K562 (cell line): ENCODE measurements around the gene TACC3. TPM values are rescaled to one million over a fixed set of nuclear protein-coding genes. Genes with fewer than 3 reads are reported as not detected.

Source experiments
- CBX8 ChIP-seq: fragments of 200-600 bp; sonication (generic); IDR thresholded peaks from 2 replicates; pipeline ENCODE4 v1.6.1; 2012; ENCODE audit warnings: borderline replicate concordance, mixed run types, low read depth, mild to moderate bottlenecking, moderate library complexity, mixed read lengths, low read length, control low read depth, inconsistent platforms; ENCODE audit not compliant: poor library complexity, severe bottlenecking; ENCODE audit errors: extremely low read depth
- EHMT2 ChIP-seq: fragments of 450-650 bp; IDR thresholded peaks from 2 replicates; pipeline ENCODE4 v1.6.1; 2018; ENCODE audit warnings: antibody characterized with exemption
- ERF ChIP-seq: fragments of 450-650 bp; formaldehyde crosslinking; IDR thresholded peaks from 2 replicates; pipeline ENCODE4 v1.4.0; 2020; ENCODE audit warnings: mild to moderate bottlenecking, mixed read lengths
- HDAC8 ChIP-seq: fragments of 450-650 bp; IDR thresholded peaks from 2 replicates; pipeline ENCODE4 v1.6.1; 2016; ENCODE audit warnings: mild to moderate bottlenecking, missing genetic modification characterization, moderate library complexity, missing compliant biosample characterization
- HEY1 ChIP-seq: fragments of 250-450 bp; sonication (Bioruptor Pico); IDR thresholded peaks from 2 replicates; pipeline ENCODE4 v1.5.0; 2020; ENCODE audit warnings: mild to moderate bottlenecking, moderate library complexity, borderline replicate concordance
- PHTF2 ChIP-seq: fragments of 250-450 bp; sonication (Bioruptor Pico); IDR thresholded peaks from 2 replicates; pipeline ENCODE4 v1.5.0; 2021; ENCODE audit warnings: mild to moderate bottlenecking
- POLR2A ChIP-seq: fragments of 450-650 bp; conservative IDR thresholded peaks from 2 replicates; pipeline ENCODE4 v1.6.1; 2016
- POLR2AphosphoS2 ChIP-seq: IDR thresholded peaks from 2 replicates; pipeline ENCODE4 v1.6.1; 2012; ENCODE audit warnings: low read length, improper control_type of control experiment
- SIN3A ChIP-seq, 2 experiments: fragments of 150-350 bp in 1 of 2; IDR thresholded peaks; 2 replicates each; pipeline ENCODE4 v1.6.1; 2011 to 2016; ENCODE audit warnings: borderline replicate concordance in 2 of 2, low read depth in 2 of 2, low read length in 2 of 2, mild to moderate bottlenecking in 2 of 2, moderate library complexity in 2 of 2; ENCODE audit not compliant: control insufficient read depth in 1 of 2
- ZC3H11A ChIP-seq: IDR thresholded peaks from 2 replicates; pipeline ENCODE4 v1.6.1; 2012; ENCODE audit warnings: low read depth, low read length, improper control_type of control experiment
- ZNF184 ChIP-seq: sonication (generic); formaldehyde crosslinking; IDR thresholded peaks from 2 replicates; pipeline ENCODE4 v1.5.0; 2020; ENCODE audit warnings: missing genetic modification reagents
- ZNF699 ChIP-seq: fragments of 250-450 bp; sonication (Bioruptor Pico); IDR thresholded peaks from 2 replicates; pipeline ENCODE4 v1.8.0; 2021; ENCODE audit warnings: mild to moderate bottlenecking, moderate library complexity; ENCODE audit not compliant: insufficient replicate concordance
- ZSCAN32 ChIP-seq: fragments of 450-650 bp; formaldehyde crosslinking; IDR thresholded peaks from 2 replicates; pipeline ENCODE4 v1.4.0; 2020; ENCODE audit warnings: mild to moderate bottlenecking, moderate library complexity
- polyA plus RNA-seq, 8 experiments: library from polyadenylated mRNA; depleted of rRNA in 4 of 8; stranded (reverse) in 5 of 8; unstranded in 3 of 8; fragments of >200 nt; fragmentation: Nextera tagmentation in 2 of 8; fragmentation: Illumina TruSeq in 1 of 8; extraction: Ambion mirVana in 2 of 8; extraction: Trizol in 1 of 8; gene quantifications; 2 replicates each; pipeline versions ENCODE4 v1.2.1 to v1.2.3, GENCODE V29; 2011 to 2014; ENCODE audit warnings: inconsistent platforms in 1 of 8, missing spikeins in 1 of 8
- total RNA-seq, 7 experiments: library from RNA; depleted of rRNA in 6 of 7; stranded (reverse); fragments of >200 nt in 6 of 7; fragmentation: Illumina TruSeq in 2 of 7; extraction: Trizol in 2 of 7; gene quantifications; 2 replicates each; pipeline versions ENCODE4 v1.2.1 to v1.2.3, GENCODE V29; 2011 to 2021; ENCODE audit warnings: low replicate concordance in 1 of 7
- TF ChIP-seq, protein P1 (sequence below): fragments of 250-450 bp; sonication (Bioruptor Pico); IDR thresholded peaks from 2 replicates; pipeline ENCODE4 v1.5.1; 2021; ENCODE audit warnings: mild to moderate bottlenecking

The TACC3 gene
- total and polyA plus RNA-seq, 9 of the 15 experiments (the other 6 are each of a cell fraction or from before 2014, with no cell fraction given), result 1.9 to 122 (median 55.6) TPM

GRCh38 chr4:1683736-1684505, 37.4 kb upstream of the TACC3 start, which contains the start of gene FAM53A (continued):
- TF ChIP-seq, protein P1, sequence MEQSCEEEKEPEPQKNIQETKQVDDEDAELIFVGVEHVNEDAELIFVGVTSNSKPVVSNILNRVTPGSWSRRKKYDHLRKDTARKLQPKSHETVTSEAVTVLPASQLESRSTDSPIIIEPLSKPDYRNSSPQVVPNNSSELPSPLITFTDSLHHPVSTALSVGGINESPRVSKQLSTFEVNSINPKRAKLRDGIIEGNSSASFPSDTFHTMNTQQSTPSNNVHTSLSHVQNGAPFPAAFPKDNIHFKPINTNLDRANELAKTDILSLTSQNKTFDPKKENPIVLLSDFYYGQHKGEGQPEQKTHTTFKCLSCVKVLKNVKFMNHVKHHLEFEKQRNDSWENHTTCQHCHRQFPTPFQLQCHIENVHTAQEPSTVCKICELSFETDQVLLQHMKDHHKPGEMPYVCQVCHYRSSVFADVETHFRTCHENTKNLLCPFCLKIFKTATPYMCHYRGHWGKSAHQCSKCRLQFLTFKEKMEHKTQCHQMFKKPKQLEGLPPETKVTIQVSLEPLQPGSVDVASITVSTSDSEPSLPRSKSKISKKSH (CRISPR knock-in tag), result no peak
- TF ChIP-seq ERF (0 out of 2 replicates have a peak, but pooled peaks have one; percentile 54), POLR2A (peak; percentile 56; the same call in 1 of the 2 replicates), SIN3A (IDR thresholded peaks at IDR 0.05; ENCODE audit: borderline replicate concordance in 2 of 2, control insufficient read depth in 1 of 2, low read depth in 2 of 2, low read length in 2 of 2) (no peak), ZNF184 (CRISPR knock-in tag) (no peak), EHMT2 (no peak), HEY1 (CRISPR knock-in tag) (no peak), HDAC8 (tag) (peak; percentile 85; the same call in 1 of the 2 replicates), POLR2AphosphoS2 (no peak), ZNF699 (CRISPR knock-in tag) (no peak), CBX8 (no peak), ZC3H11A (no peak), PHTF2 (CRISPR knock-in tag) (no peak), ZSCAN32 (no peak)
